HL-60 (cell line): Measurements from ENCODE around the gene EHD1.

Experiments used
- POLR2AphosphoS5 ChIP-seq: IDR thresholded peaks from 2 replicates; pipeline ENCODE4 v1.6.1; 2012; ENCODE audit warnings: low read depth
- TF ChIP-seq, protein P1 (sequence below): IDR thresholded peaks from one replicate; pipeline ENCODE4 v1.5.1; 2011; ENCODE audit warnings: low read length, control low read depth, inconsistent platforms; ENCODE audit not compliant: insufficient read depth
- TF ChIP-seq, protein P2 (sequence below): IDR thresholded peaks from 2 replicates; pipeline ENCODE4 v1.6.1; 2012; ENCODE audit warnings: low read depth; ENCODE audit not compliant: insufficient replicate concordance

DNA sequence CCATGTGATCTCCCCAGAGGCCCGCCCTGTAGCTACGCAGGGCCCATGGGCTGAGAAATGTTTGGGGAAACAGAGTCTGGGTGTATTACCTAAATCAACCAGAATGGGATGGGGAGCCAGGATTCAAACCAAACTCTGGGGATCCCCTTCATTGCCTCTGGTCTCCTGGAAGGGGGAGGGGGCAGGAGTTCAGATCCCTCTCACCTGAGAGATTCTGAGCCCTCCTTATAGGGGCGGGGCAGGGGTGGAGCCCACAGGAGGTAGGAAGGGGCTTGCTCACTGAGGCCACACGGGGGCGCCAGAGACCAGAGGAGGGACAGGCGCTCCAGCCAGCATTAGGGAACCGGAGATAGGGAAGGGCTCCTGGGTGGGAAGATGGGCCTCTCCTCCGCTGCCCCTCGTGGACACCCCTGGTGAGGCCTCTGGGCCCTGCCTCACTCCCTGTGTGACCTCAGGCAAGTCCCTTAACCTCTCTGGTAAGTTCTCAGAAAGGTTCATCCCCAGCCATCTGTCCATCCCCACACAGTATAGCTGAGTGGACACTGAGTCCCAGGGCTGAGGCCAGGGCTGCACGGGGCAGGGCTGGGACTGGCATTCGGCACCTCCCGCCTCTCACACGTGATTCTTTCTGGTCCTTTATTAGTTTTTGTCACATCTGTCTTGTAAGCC is 31.3 kb downstream of the EHD1 start:
- TF ChIP-seq, protein P1, sequence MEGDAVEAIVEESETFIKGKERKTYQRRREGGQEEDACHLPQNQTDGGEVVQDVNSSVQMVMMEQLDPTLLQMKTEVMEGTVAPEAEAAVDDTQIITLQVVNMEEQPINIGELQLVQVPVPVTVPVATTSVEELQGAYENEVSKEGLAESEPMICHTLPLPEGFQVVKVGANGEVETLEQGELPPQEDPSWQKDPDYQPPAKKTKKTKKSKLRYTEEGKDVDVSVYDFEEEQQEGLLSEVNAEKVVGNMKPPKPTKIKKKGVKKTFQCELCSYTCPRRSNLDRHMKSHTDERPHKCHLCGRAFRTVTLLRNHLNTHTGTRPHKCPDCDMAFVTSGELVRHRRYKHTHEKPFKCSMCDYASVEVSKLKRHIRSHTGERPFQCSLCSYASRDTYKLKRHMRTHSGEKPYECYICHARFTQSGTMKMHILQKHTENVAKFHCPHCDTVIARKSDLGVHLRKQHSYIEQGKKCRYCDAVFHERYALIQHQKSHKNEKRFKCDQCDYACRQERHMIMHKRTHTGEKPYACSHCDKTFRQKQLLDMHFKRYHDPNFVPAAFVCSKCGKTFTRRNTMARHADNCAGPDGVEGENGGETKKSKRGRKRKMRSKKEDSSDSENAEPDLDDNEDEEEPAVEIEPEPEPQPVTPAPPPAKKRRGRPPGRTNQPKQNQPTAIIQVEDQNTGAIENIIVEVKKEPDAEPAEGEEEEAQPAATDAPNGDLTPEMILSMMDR = peak; percentile 92
- TF ChIP-seq POLR2AphosphoS5 = no peak
- TF ChIP-seq, protein P2, sequence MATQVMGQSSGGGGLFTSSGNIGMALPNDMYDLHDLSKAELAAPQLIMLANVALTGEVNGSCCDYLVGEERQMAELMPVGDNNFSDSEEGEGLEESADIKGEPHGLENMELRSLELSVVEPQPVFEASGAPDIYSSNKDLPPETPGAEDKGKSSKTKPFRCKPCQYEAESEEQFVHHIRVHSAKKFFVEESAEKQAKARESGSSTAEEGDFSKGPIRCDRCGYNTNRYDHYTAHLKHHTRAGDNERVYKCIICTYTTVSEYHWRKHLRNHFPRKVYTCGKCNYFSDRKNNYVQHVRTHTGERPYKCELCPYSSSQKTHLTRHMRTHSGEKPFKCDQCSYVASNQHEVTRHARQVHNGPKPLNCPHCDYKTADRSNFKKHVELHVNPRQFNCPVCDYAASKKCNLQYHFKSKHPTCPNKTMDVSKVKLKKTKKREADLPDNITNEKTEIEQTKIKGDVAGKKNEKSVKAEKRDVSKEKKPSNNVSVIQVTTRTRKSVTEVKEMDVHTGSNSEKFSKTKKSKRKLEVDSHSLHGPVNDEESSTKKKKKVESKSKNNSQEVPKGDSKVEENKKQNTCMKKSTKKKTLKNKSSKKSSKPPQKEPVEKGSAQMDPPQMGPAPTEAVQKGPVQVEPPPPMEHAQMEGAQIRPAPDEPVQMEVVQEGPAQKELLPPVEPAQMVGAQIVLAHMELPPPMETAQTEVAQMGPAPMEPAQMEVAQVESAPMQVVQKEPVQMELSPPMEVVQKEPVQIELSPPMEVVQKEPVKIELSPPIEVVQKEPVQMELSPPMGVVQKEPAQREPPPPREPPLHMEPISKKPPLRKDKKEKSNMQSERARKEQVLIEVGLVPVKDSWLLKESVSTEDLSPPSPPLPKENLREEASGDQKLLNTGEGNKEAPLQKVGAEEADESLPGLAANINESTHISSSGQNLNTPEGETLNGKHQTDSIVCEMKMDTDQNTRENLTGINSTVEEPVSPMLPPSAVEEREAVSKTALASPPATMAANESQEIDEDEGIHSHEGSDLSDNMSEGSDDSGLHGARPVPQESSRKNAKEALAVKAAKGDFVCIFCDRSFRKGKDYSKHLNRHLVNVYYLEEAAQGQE = no peak
